AG08395 (cell line): ENCODE measurements around the gene PLGLB1.
"Not testable (repeated sequence)": the region's sequence is repeated elsewhere in the genome, so short reads cannot be mapped to it uniquely, and the experiment has no call there.

Experiments
- DNase-seq: peaks from one replicate; pipeline ENCODE4 v3.0.0; 2012; ENCODE audit warnings: mixed read lengths, low spot score

The PLGLB1 gene

GRCh38 chr2:87021744-87022143, at the start of gene PLGLB1:
Gene PLGLB1, minus strand, starts transcription at chr2:87021844. Its CDS starts 61 bp downstream, at chr2:87021783.
- not testable (repeated sequence) for DNase-seq

- not testable (repeated sequence) for DNase-seq
Observed at GRCh38 chr2:87064305-87064704, 42.7 kb upstream of the PLGLB1 start.

- DNase-seq = not testable (repeated sequence)
Observed at GRCh38 chr2:87063431-87063830, 41.8 kb upstream of the PLGLB1 start.

- not testable (repeated sequence) for DNase-seq
Observed at GRCh38 chr2:87061519-87061918, 39.9 kb upstream of the PLGLB1 start.

GRCh38 chr2:87057606-87058005, 36.0 kb upstream of the PLGLB1 start:
- DNase-seq = not testable (repeated sequence)

- not testable (repeated sequence) for DNase-seq
Observed at GRCh38 chr2:87056843-87057242, 35.2 kb upstream of the PLGLB1 start.

- not testable (repeated sequence) for DNase-seq
Observed at GRCh38 chr2:87056435-87056834, 34.8 kb upstream of the PLGLB1 start.

- DNase-seq = not testable (repeated sequence)
Observed at GRCh38 chr2:87054375-87054774, 32.7 kb upstream of the PLGLB1 start.

- DNase-seq = not testable (repeated sequence)
Observed at GRCh38 chr2:87041321-87041978, 19.8 kb upstream of the PLGLB1 start.

GRCh38 chr2:87028607-87029006, 7.0 kb upstream of the PLGLB1 start:
- DNase-seq = not testable (repeated sequence)

GRCh38 chr2:87026816-87027215, 5.2 kb upstream of the PLGLB1 start:
- not testable (repeated sequence) for DNase-seq

GRCh38 chr2:87025927-87026326, 4.3 kb upstream of the PLGLB1 start:
- not testable (repeated sequence) for DNase-seq

- DNase-seq = not testable (repeated sequence)
Observed at GRCh38 chr2:87023988-87024615, 2.5 kb upstream of the PLGLB1 start.

- DNase-seq = not testable (repeated sequence)
Observed at GRCh38 chr2:87021043-87021442, 601 bp downstream of the PLGLB1 start.

GRCh38 chr2:87019053-87019452, 2.6 kb downstream of the PLGLB1 start:
- not testable (repeated sequence) for DNase-seq

GRCh38 chr2:87014489-87015169, 7.0 kb downstream of the PLGLB1 start:
- DNase-seq = not testable (repeated sequence)

- not testable (repeated sequence) for DNase-seq
Observed at GRCh38 chr2:87004398-87004797, 17.2 kb downstream of the PLGLB1 start.
